GM23338 (cell line): ENCODE results near the gene SP9.

ENCODE experiments used
- EZH2 ChIP-seq: fragments of 200-600 bp; sonication (generic); IDR thresholded peaks from one replicate; pipeline ENCODE4 v1.8.0; 2017; ENCODE audit warnings: antibody characterized with exemption, mild to moderate bottlenecking, low read depth; ENCODE audit not compliant: unreplicated experiment
- TF ChIP-seq, protein P1 (sequence below), 2 experiments: fragments of 200-600 bp in 1 of 2; sonication (generic) in 1 of 2; conservative IDR thresholded peaks; 2 replicates each; pipeline versions ENCODE4 v1.5.1 to v1.6.1; 2016 to 2017; ENCODE audit warnings: antibody characterized with exemption in 2 of 2, low read depth in 2 of 2, mild to moderate bottlenecking in 2 of 2, moderate library complexity in 1 of 2

GRCh38 chr2:174350593-174351181, 15.9 kb downstream of the SP9 start:
- TF ChIP-seq, protein P1, sequence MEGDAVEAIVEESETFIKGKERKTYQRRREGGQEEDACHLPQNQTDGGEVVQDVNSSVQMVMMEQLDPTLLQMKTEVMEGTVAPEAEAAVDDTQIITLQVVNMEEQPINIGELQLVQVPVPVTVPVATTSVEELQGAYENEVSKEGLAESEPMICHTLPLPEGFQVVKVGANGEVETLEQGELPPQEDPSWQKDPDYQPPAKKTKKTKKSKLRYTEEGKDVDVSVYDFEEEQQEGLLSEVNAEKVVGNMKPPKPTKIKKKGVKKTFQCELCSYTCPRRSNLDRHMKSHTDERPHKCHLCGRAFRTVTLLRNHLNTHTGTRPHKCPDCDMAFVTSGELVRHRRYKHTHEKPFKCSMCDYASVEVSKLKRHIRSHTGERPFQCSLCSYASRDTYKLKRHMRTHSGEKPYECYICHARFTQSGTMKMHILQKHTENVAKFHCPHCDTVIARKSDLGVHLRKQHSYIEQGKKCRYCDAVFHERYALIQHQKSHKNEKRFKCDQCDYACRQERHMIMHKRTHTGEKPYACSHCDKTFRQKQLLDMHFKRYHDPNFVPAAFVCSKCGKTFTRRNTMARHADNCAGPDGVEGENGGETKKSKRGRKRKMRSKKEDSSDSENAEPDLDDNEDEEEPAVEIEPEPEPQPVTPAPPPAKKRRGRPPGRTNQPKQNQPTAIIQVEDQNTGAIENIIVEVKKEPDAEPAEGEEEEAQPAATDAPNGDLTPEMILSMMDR (conservative IDR thresholded peaks at IDR 0.05; ENCODE audit: low read depth in 2 of 2), result no peak
- no peak for TF ChIP-seq EZH2
